ENCODE measurements around the gene TBC1D8.

TBC1D8 gene

GRCh38 chr2:101135412-101136296 lies 15.5 kb downstream of the TBC1D8 start:
- no peak for DNase-seq

GRCh38 chr2:101133492-101134100 lies 17.6 kb downstream of the TBC1D8 start:
- no peak for DNase-seq

GRCh38 chr2:101132202-101132601 lies 19.0 kb downstream of the TBC1D8 start:
- DNase-seq, result no peak

- no peak for DNase-seq
Observed at GRCh38 chr2:101130081-101130480, 21.1 kb downstream of the TBC1D8 start.

GRCh38 chr2:101127319-101128056 lies 23.7 kb downstream of the TBC1D8 start:
- DNase-seq, result no peak

- no peak for DNase-seq
Observed at GRCh38 chr2:101125808-101126207, 25.4 kb downstream of the TBC1D8 start.

- DNase-seq, result peak; percentile 24
Observed at GRCh38 chr2:101125374-101125773, 25.8 kb downstream of the TBC1D8 start.

GRCh38 chr2:101124643-101125366 lies 26.4 kb downstream of the TBC1D8 start:
- DNase-seq, result peak; percentile 48

- no peak for DNase-seq
Observed at GRCh38 chr2:101123795-101124471, 27.2 kb downstream of the TBC1D8 start.

GRCh38 chr2:101121174-101121573 lies 30.0 kb downstream of the TBC1D8 start:
- DNase-seq, result no peak

GRCh38 chr2:101120124-101120996 lies 30.8 kb downstream of the TBC1D8 start:
- DNase-seq, result no peak

- no peak for DNase-seq
Observed at GRCh38 chr2:101119431-101119830, 31.8 kb downstream of the TBC1D8 start.

GRCh38 chr2:101116841-101117552 lies 34.2 kb downstream of the TBC1D8 start:
- DNase-seq, result no peak

- DNase-seq, result no peak
Observed at GRCh38 chr2:101116348-101116747, 34.8 kb downstream of the TBC1D8 start.

GRCh38 chr2:101115664-101116063 lies 35.5 kb downstream of the TBC1D8 start:
- no peak for DNase-seq

- no peak for DNase-seq
Observed at GRCh38 chr2:101114815-101115214, 36.4 kb downstream of the TBC1D8 start.

- DNase-seq, result no peak
Observed at GRCh38 chr2:101114268-101114783, 36.9 kb downstream of the TBC1D8 start.

GRCh38 chr2:101113441-101114267 lies 37.5 kb downstream of the TBC1D8 start:
- DNase-seq, result peak; percentile 85

GRCh38 chr2:101112772-101113157 lies 38.4 kb downstream of the TBC1D8 start:
- no peak for DNase-seq

Measured in fibroblast of skin of right quadriceps (primary cell).